Smooth muscle cell (in vitro differentiated cells): ENCODE data around the gene RCBTB2. TPM values are rescaled to one million over a fixed set of nuclear protein-coding genes. Genes with fewer than 3 reads are reported as not detected.
"Not testable (repeated sequence)": the region's sequence is repeated elsewhere in the genome, so short reads cannot be mapped to it uniquely, and the experiment has no call there.

Source experiments
- DNase-seq: peaks from one replicate; lab custom pipeline; 2025; ENCODE audit not compliant: unreplicated experiment; lab: John Stamatoyannopoulos, UW
- H2AFZ ChIP-seq: fragments of 200-600 bp; sonication (generic); 2 replicates; pipeline ENCODE4 v1.6.0; 2016; ENCODE audit warnings: antibody characterized with exemption, low read depth, mild to moderate bottlenecking
- H3F3A ChIP-seq: fragments of 200-600 bp; sonication (generic); 2 replicates; pipeline ENCODE4 v1.6.0; 2017; ENCODE audit warnings: antibody characterized with exemption, low read depth
- H3K27ac ChIP-seq: fragments of 200-600 bp; sonication (generic); 2 replicates; pipeline ENCODE4 v1.5.1; 2016; ENCODE audit warnings: low read depth, mild to moderate bottlenecking
- H3K27me3 ChIP-seq: fragments of 200-600 bp; sonication (generic); 2 replicates; pipeline ENCODE4 v1.6.1; 2016; ENCODE audit warnings: low read depth, mild to moderate bottlenecking
- H3K36me3 ChIP-seq: fragments of 200-600 bp; sonication (generic); 2 replicates; pipeline ENCODE4 v1.5.1; 2016; ENCODE audit warnings: low read depth
- H3K4me1 ChIP-seq: fragments of 200-600 bp; sonication (generic); 2 replicates; pipeline ENCODE4 v1.5.1; 2016; ENCODE audit warnings: low read depth
- H3K4me2 ChIP-seq: fragments of 200-600 bp; sonication (generic); 2 replicates; pipeline ENCODE4 v1.6.0; 2016; ENCODE audit warnings: mild to moderate bottlenecking
- H3K4me3 ChIP-seq: fragments of 200-600 bp; sonication (generic); 2 replicates; pipeline ENCODE4 v1.5.1; 2016; ENCODE audit warnings: mild to moderate bottlenecking
- H3K79me2 ChIP-seq: fragments of 200-600 bp; sonication (generic); 2 replicates; pipeline ENCODE4 v1.6.0; 2016; ENCODE audit warnings: low read depth, mild to moderate bottlenecking
- H3K9ac ChIP-seq: fragments of 200-600 bp; sonication (generic); 2 replicates; pipeline ENCODE4 v1.6.0; 2016; ENCODE audit warnings: low read depth
- H3K9me3 ChIP-seq: fragments of 200-600 bp; sonication (generic); replicated peaks from 2 replicates; pipeline ENCODE4 v1.5.1; 2016; ENCODE audit warnings: low read depth
- H4K20me1 ChIP-seq: fragments of 200-600 bp; sonication (generic); 2 replicates; pipeline ENCODE4 v1.6.0; 2016; ENCODE audit warnings: low read depth
- CTCF ChIP-seq: fragments of 200-600 bp; sonication (generic); IDR thresholded peaks from 2 replicates; pipeline ENCODE4 v1.5.1; 2017; ENCODE audit warnings: borderline replicate concordance, mild to moderate bottlenecking, antibody characterized with exemption; ENCODE audit not compliant: insufficient read depth, poor library complexity, severe bottlenecking
- WGBS: methylation state at CpG from one replicate; pipeline ENCODE4 v1.1.7; 2016; ENCODE audit warnings: low lambda C conversion rate; 5-methylcytosine and 5-hydroxymethylcytosine counted together
- polyA plus RNA-seq: library from polyadenylated mRNA; unstranded; fragments of >200 nt; fragmentation: Nextera tagmentation; extraction: Ambion mirVana; gene quantifications from 2 replicates; pipeline ENCODE4 v1.2.1, GENCODE V29; 2016
- total RNA-seq: library from RNA; depleted of rRNA; stranded (reverse); fragments of >200 nt; gene quantifications from 2 replicates; pipeline ENCODE4 v1.2.3, GENCODE V29; 2014

RCBTB2 gene
- total and polyA plus RNA-seq, 2 experiments from 2014 or later, result 3.7 to 5.0 TPM

- Histone ChIP-seq H3K4me1 (no peaks in the 10 kb centered on the region), H3K9ac (no peak overlapping the region), H3F3A (no peaks in the 10 kb centered on the region), H3K36me3 (peaks cover 12% of the 10 kb centered on the region), H3K27me3 (no peaks in the 10 kb centered on the region), H2AFZ (no peak overlapping the region), H3K79me2 (no peaks in the 10 kb centered on the region), H3K27ac (no peak overlapping the region), H3K9me3 (no peaks in the 10 kb centered on the region), H4K20me1 (no peaks in the 10 kb centered on the region), H3K4me2 (no peak overlapping the region), H3K4me3 (no peak overlapping the region)
- no peak for TF ChIP-seq CTCF
- WGBS, result 97% methylated on average over 10 of the region's 10 CpGs
- DNase-seq, result no peak
Measured at GRCh38 chr13:48456546-48456945, 76.3 kb downstream of the RCBTB2 start.

- not testable (repeated sequence) for H3K4me3 ChIP-seq, H3K79me2 ChIP-seq, H3K27me3 ChIP-seq, H3K9ac ChIP-seq, H3K4me2 ChIP-seq, H3K4me1 ChIP-seq, H3K27ac ChIP-seq, DNase-seq, H4K20me1 ChIP-seq, H2AFZ ChIP-seq, H3K36me3 ChIP-seq, H3F3A ChIP-seq
- peaks cover 16% of the 10 kb centered on the region for H3K9me3 ChIP-seq
Measured at GRCh38 chr13:48451196-48451595, 81.7 kb downstream of the RCBTB2 start.

GRCh38 chr13:48449656-48450055 is 83.2 kb downstream of the RCBTB2 start:
- H3K9ac ChIP-seq, result no peak overlapping the region
- H3K4me3 ChIP-seq, result no peak overlapping the region
- no peak for DNase-seq
- no peak overlapping the region for H3K4me2 ChIP-seq
- H3K4me1 ChIP-seq, result no peaks in the 10 kb centered on the region
- WGBS, result 59% methylated on average over 2 of the region's 2 CpGs
- H3K36me3 ChIP-seq, result no peaks in the 10 kb centered on the region
- H3K27me3 ChIP-seq, result no peaks in the 10 kb centered on the region
- H2AFZ ChIP-seq, result no peak overlapping the region
- no peak overlapping the region for H3K27ac ChIP-seq
- no peaks in the 10 kb centered on the region for H4K20me1 ChIP-seq
- no peaks in the 10 kb centered on the region for H3F3A ChIP-seq
- H3K9me3 ChIP-seq, result peaks cover 16% of the 10 kb centered on the region
- H3K79me2 ChIP-seq, result peaks cover 9% of the 10 kb centered on the region
- no peak for TF ChIP-seq CTCF

- H3K9ac ChIP-seq, result no peak overlapping the region
- H4K20me1 ChIP-seq, result no peaks in the 10 kb centered on the region
- H3K4me2 ChIP-seq, result peak overlapping the region; percentile 29
- 72% methylated on average over 6 of the region's 6 CpGs for WGBS
- no peak overlapping the region for H3K4me3 ChIP-seq
- DNase-seq, result no peak
- H3K27ac ChIP-seq, result peak overlapping the region; percentile 50
- peaks cover 16% of the 10 kb centered on the region for H3K9me3 ChIP-seq
- peaks cover 9% of the 10 kb centered on the region for H3K79me2 ChIP-seq
- no peaks in the 10 kb centered on the region for H3K4me1 ChIP-seq
- H3K36me3 ChIP-seq, result no peaks in the 10 kb centered on the region
- no peaks in the 10 kb centered on the region for H3F3A ChIP-seq
- no peaks in the 10 kb centered on the region for H3K27me3 ChIP-seq
- TF ChIP-seq CTCF, result no peak
- H2AFZ ChIP-seq, result no peak overlapping the region
Measured at GRCh38 chr13:48448959-48449614, 83.8 kb downstream of the RCBTB2 start.
